Ectodermal cell (in vitro differentiated cells): ENCODE measurements around the gene PHC2.

Experiments
- H3K27ac ChIP-seq: 2 replicates; pipeline ENCODE4 v1.7.0; 2013; ENCODE audit warnings: mild to moderate bottlenecking, low read depth, low read length; ENCODE audit not compliant: insufficient read depth, poor library complexity, severe bottlenecking
- H3K27me3 ChIP-seq: 2 replicates; pipeline ENCODE4 v1.7.0; 2013; ENCODE audit warnings: mild to moderate bottlenecking, low read length; ENCODE audit not compliant: insufficient read depth, control insufficient read depth, poor library complexity, severe bottlenecking
- H3K36me3 ChIP-seq: one replicate; pipeline ENCODE4 v1.7.0; 2013; ENCODE audit warnings: low read length; ENCODE audit not compliant: control insufficient read depth, insufficient read depth
- H3K4me1 ChIP-seq: one replicate; pipeline ENCODE4 v1.7.0; 2013; ENCODE audit warnings: low read length; ENCODE audit not compliant: control insufficient read depth, insufficient read depth
- H3K4me3 ChIP-seq: 2 replicates; pipeline ENCODE4 v1.7.0; 2013; ENCODE audit warnings: low read depth, low read length, control low read depth; ENCODE audit not compliant: insufficient read depth
- H3K9me3 ChIP-seq: 2 replicates; pipeline ENCODE4 v1.7.0; 2013; ENCODE audit warnings: mild to moderate bottlenecking, low read length, moderate library complexity; ENCODE audit not compliant: control insufficient read depth
- WGBS, 2 experiments: methylation state at CpG; one replicate each; pipeline ENCODE4 v1.1.7; 2013; ENCODE audit warnings: missing lambda C conversion rate in 2 of 2; 5-methylcytosine and 5-hydroxymethylcytosine counted together

The PHC2 gene

GRCh38 chr1:33468011-33468410 lies 37.1 kb upstream of the PHC2 start:
- Histone ChIP-seq H3K27ac (no peak overlapping the region), H3K9me3 (no peaks in the 10 kb centered on the region), H3K27me3 (no peaks in the 10 kb centered on the region), H3K36me3 (no peaks in the 10 kb centered on the region), H3K4me1 (no peaks in the 10 kb centered on the region), H3K4me3 (no peak overlapping the region)
- 92 to 95% methylated on average over 4 of the region's 4 CpGs for WGBS, 2 experiments

GRCh38 chr1:33466159-33466558 lies 35.3 kb upstream of the PHC2 start:
- WGBS, 2 experiments = 93 to 96% methylated on average over 6 of the region's 6 CpGs
- Histone ChIP-seq H3K9me3 (no peaks in the 10 kb centered on the region), H3K4me1 (no peaks in the 10 kb centered on the region), H3K4me3 (no peak overlapping the region), H3K36me3 (no peaks in the 10 kb centered on the region), H3K27ac (no peak overlapping the region), H3K27me3 (no peaks in the 10 kb centered on the region)

GRCh38 chr1:33465316-33465715 lies 34.4 kb upstream of the PHC2 start:
- H3K4me1 ChIP-seq = no peaks in the 10 kb centered on the region
- H3K36me3 ChIP-seq = no peaks in the 10 kb centered on the region
- no peak overlapping the region for H3K27ac ChIP-seq
- WGBS, 2 experiments = 98 to 99% methylated on average over 2 of the region's 2 CpGs
- H3K9me3 ChIP-seq = no peaks in the 10 kb centered on the region
- H3K27me3 ChIP-seq = no peaks in the 10 kb centered on the region
- no peak overlapping the region for H3K4me3 ChIP-seq

GRCh38 chr1:33464552-33464951 lies 33.7 kb upstream of the PHC2 start:
- H3K27me3 ChIP-seq = no peaks in the 10 kb centered on the region
- no peak overlapping the region for H3K4me3 ChIP-seq
- no peaks in the 10 kb centered on the region for H3K9me3 ChIP-seq
- no peak overlapping the region for H3K27ac ChIP-seq
- H3K36me3 ChIP-seq = no peaks in the 10 kb centered on the region
- no peaks in the 10 kb centered on the region for H3K4me1 ChIP-seq
- WGBS, 2 experiments = 91% methylated on average over 3 of the region's 3 CpGs

GRCh38 chr1:33462405-33463164 lies 31.7 kb upstream of the PHC2 start:
- Histone ChIP-seq H3K9me3 (no peaks in the 10 kb centered on the region), H3K4me3 (no peak overlapping the region), H3K27ac (no peak overlapping the region), H3K36me3 (no peaks in the 10 kb centered on the region), H3K4me1 (no peaks in the 10 kb centered on the region), H3K27me3 (no peaks in the 10 kb centered on the region)
- WGBS, 2 experiments = 81% methylated on average over 8 of the region's 8 CpGs

GRCh38 chr1:33460947-33461629 lies 30.2 kb upstream of the PHC2 start:
- H3K27ac ChIP-seq = no peak overlapping the region
- H3K9me3 ChIP-seq = no peaks in the 10 kb centered on the region
- no peaks in the 10 kb centered on the region for H3K36me3 ChIP-seq
- H3K4me1 ChIP-seq = no peaks in the 10 kb centered on the region
- 91 to 93% methylated on average over 4 of the region's 4 CpGs for WGBS, 2 experiments
- no peaks in the 10 kb centered on the region for H3K27me3 ChIP-seq
- H3K4me3 ChIP-seq = no peak overlapping the region

GRCh38 chr1:33460144-33460543 lies 29.2 kb upstream of the PHC2 start:
- H3K27ac ChIP-seq = no peak overlapping the region
- H3K36me3 ChIP-seq = no peaks in the 10 kb centered on the region
- H3K27me3 ChIP-seq = no peaks in the 10 kb centered on the region
- no peaks in the 10 kb centered on the region for H3K9me3 ChIP-seq
- no peak overlapping the region for H3K4me3 ChIP-seq
- 93 to 94% methylated on average over 3 of the region's 3 CpGs for WGBS, 2 experiments
- H3K4me1 ChIP-seq = no peaks in the 10 kb centered on the region

GRCh38 chr1:33459691-33460090 lies 28.8 kb upstream of the PHC2 start:
- no peaks in the 10 kb centered on the region for H3K4me1 ChIP-seq
- H3K27me3 ChIP-seq = no peaks in the 10 kb centered on the region
- WGBS, 2 experiments = 92 to 93% methylated on average over 4 of the region's 4 CpGs
- no peak overlapping the region for H3K27ac ChIP-seq
- H3K4me3 ChIP-seq = no peak overlapping the region
- no peaks in the 10 kb centered on the region for H3K9me3 ChIP-seq
- no peaks in the 10 kb centered on the region for H3K36me3 ChIP-seq

GRCh38 chr1:33456502-33456886 lies 25.6 kb upstream of the PHC2 start:
- Histone ChIP-seq H3K27ac (no peak overlapping the region), H3K4me1 (no peaks in the 10 kb centered on the region), H3K27me3 (no peaks in the 10 kb centered on the region), H3K36me3 (no peaks in the 10 kb centered on the region), H3K9me3 (no peaks in the 10 kb centered on the region), H3K4me3 (no peak overlapping the region)
- WGBS, 2 experiments = 89 to 94% methylated on average over 5 to 6 of the region's 6 CpGs

- Histone ChIP-seq H3K36me3 (no peaks in the 10 kb centered on the region), H3K4me1 (no peaks in the 10 kb centered on the region), H3K27ac (no peak overlapping the region), H3K27me3 (no peaks in the 10 kb centered on the region), H3K4me3 (no peak overlapping the region), H3K9me3 (no peaks in the 10 kb centered on the region)
- WGBS, 2 experiments = 62 to 74% methylated on average over 7 to 8 of the region's 8 CpGs
Measured at GRCh38 chr1:33455539-33456501, 24.9 kb upstream of the PHC2 start.
